IMR-90 (cell line): ENCODE measurements around the gene MDM1. TPM values are rescaled to one million over a fixed set of nuclear protein-coding genes. Genes with fewer than 3 reads are reported as not detected.
A peak's percentile ranks its signal among the peaks of the same experiment; 100 is the strongest.

Experiments used
- ATAC-seq: fragments of 200-7000 bp; cut with Tn5 transposase; 2 replicates; pipeline ENCODE4 v1.9.1; 2020; ENCODE audit warnings: low read depth, mild to moderate bottlenecking, moderate library complexity
- BruUV-seq: library from RNA; stranded (reverse); fragments of 400-500 nt; replicated peaks from 2 replicates; lab custom pipeline; 2021; lab: Mats Ljungman, UMichigan
- CTCF ChIA-PET: fragments of 300-600 bp; formaldehyde crosslinking; extraction: SDS; loops from one replicate; lab custom pipeline; 2021; ENCODE audit warnings: antibody characterized with exemption; lab: Yijun Ruan, JAX
- POLR2A ChIA-PET: fragments of 300-600 bp; sonication (Branson Sonifier 250); formaldehyde crosslinking; loops from one replicate; lab custom pipeline; 2022; ENCODE audit warnings: antibody characterized with exemption; ENCODE audit not compliant: unreplicated experiment; lab: Charles Lee
- DNase-seq: peaks from one replicate; pipeline ENCODE4 v3.0.0; 2013
- H2AFZ ChIP-seq: replicated peaks from 2 replicates; pipeline ENCODE3; 2013; ENCODE audit warnings: low read length, mild to moderate bottlenecking; ENCODE audit not compliant: poor library complexity
- H2AK5ac ChIP-seq: 2 replicates; pipeline ENCODE4 v1.6.1; 2013; ENCODE audit warnings: low read depth, low read length, inconsistent platforms
- H2AK9ac ChIP-seq: replicated peaks from 2 replicates; pipeline ENCODE3; 2013; ENCODE audit warnings: mild to moderate bottlenecking, low read depth, low read length, moderate library complexity; ENCODE audit not compliant: poor library complexity
- H2BK120ac ChIP-seq: 2 replicates; pipeline ENCODE4 v1.6.1; 2013; ENCODE audit warnings: low read depth, low read length, inconsistent platforms
- H2BK15ac ChIP-seq: 3 replicates; pipeline ENCODE4 v1.6.1; 2013; ENCODE audit warnings: low read depth, low read length, inconsistent platforms
- H2BK20ac ChIP-seq: 2 replicates; pipeline ENCODE4 v1.6.1; 2013; ENCODE audit warnings: low read depth, mild to moderate bottlenecking, inconsistent platforms, low read length, moderate library complexity
- H2BK5ac ChIP-seq: 2 replicates; pipeline ENCODE4 v1.6.1; 2013; ENCODE audit warnings: mild to moderate bottlenecking, low read depth, low read length, inconsistent platforms; ENCODE audit not compliant: poor library complexity, severe bottlenecking
- H3K14ac ChIP-seq: replicated peaks from 2 replicates; pipeline ENCODE4 v1.6.1; 2013; ENCODE audit warnings: low read depth, low read length, inconsistent platforms
- H3K18ac ChIP-seq: 2 replicates; pipeline ENCODE4 v1.6.1; 2013; ENCODE audit warnings: low read depth, low read length, control low read depth
- H3K23ac ChIP-seq: 2 replicates; pipeline ENCODE4 v1.6.1; 2013; ENCODE audit warnings: low read depth, low read length, inconsistent platforms
- H3K27ac ChIP-seq: 2 replicates; pipeline ENCODE4 v1.5.1; 2013; ENCODE audit warnings: mild to moderate bottlenecking, control low read depth, low read length; ENCODE audit not compliant: insufficient read depth
- H3K27me3 ChIP-seq: 2 replicates; pipeline ENCODE4 v1.6.1; 2013; ENCODE audit warnings: low read length; ENCODE audit not compliant: control insufficient read depth, insufficient read depth
- H3K36me3 ChIP-seq: 2 replicates; pipeline ENCODE4 v1.6.1; 2013; ENCODE audit warnings: low read length, mixed read lengths; ENCODE audit not compliant: control insufficient read depth, insufficient read depth
- H3K4ac ChIP-seq: 2 replicates; pipeline ENCODE4 v1.6.1; 2013; ENCODE audit warnings: low read depth, low read length, inconsistent platforms
- H3K4me1 ChIP-seq: 2 replicates; pipeline ENCODE4 v1.6.1; 2013; ENCODE audit warnings: low read length, mixed read lengths; ENCODE audit not compliant: control insufficient read depth, insufficient read depth
- H3K4me2 ChIP-seq: 2 replicates; pipeline ENCODE4 v1.6.1; 2013; ENCODE audit warnings: low read depth, mild to moderate bottlenecking, control low read depth, low read length, moderate library complexity
- H3K4me3 ChIP-seq: 2 replicates; pipeline ENCODE4 v1.5.1; 2013; ENCODE audit warnings: low read depth, mild to moderate bottlenecking, control low read depth, low read length, moderate library complexity; ENCODE audit not compliant: insufficient read depth
- H3K56ac ChIP-seq: 2 replicates; pipeline ENCODE4 v1.6.1; 2013; ENCODE audit warnings: low read length, inconsistent platforms; ENCODE audit not compliant: insufficient read depth; ENCODE audit errors: extremely low read depth
- H3K79me1 ChIP-seq, 2 experiments: 2 replicates each; pipeline ENCODE4 v1.6.1; 2013; ENCODE audit warnings: low read length in 2 of 2, inconsistent platforms in 1 of 2, low read depth in 1 of 2
- H3K9ac ChIP-seq: 2 replicates; pipeline ENCODE4 v1.6.1; 2013; ENCODE audit warnings: low read depth, low read length, control low read depth
- H3K9me1 ChIP-seq: 2 replicates; pipeline ENCODE4 v1.6.1; 2013; ENCODE audit warnings: low read length, inconsistent platforms; ENCODE audit not compliant: insufficient read depth
- H3K9me3 ChIP-seq: 2 replicates; pipeline ENCODE4 v1.6.1; 2013; ENCODE audit warnings: low read length; ENCODE audit not compliant: control insufficient read depth, insufficient read depth
- H4K20me1 ChIP-seq: 2 replicates; pipeline ENCODE4 v1.6.1; 2013; ENCODE audit warnings: low read length, inconsistent platforms; ENCODE audit not compliant: insufficient read depth
- H4K5ac ChIP-seq: 2 replicates; pipeline ENCODE4 v1.6.1; 2013; ENCODE audit warnings: mild to moderate bottlenecking, low read depth, low read length, control low read depth
- H4K8ac ChIP-seq, 2 experiments: 2 replicates each; pipeline ENCODE4 v1.6.1; 2013; ENCODE audit warnings: low read depth in 2 of 2, low read length in 2 of 2, control low read depth in 1 of 2, inconsistent platforms in 1 of 2
- H4K91ac ChIP-seq: 2 replicates; pipeline ENCODE4 v1.6.1; 2013; ENCODE audit warnings: low read depth, low read length, inconsistent platforms; ENCODE audit not compliant: insufficient read depth
- BHLHE40 ChIP-seq: fragments of 150-350 bp; IDR thresholded peaks from 2 replicates; pipeline ENCODE4 v1.6.1; 2016; ENCODE audit warnings: mild to moderate bottlenecking, low read depth, low read length
- CEBPB ChIP-seq: IDR thresholded peaks from 2 replicates; pipeline ENCODE4 v1.6.1; 2012; ENCODE audit warnings: low read depth, low read length, improper control_type of control experiment
- CTCF ChIP-seq: conservative IDR thresholded peaks from 2 replicates; pipeline ENCODE4 v1.5.1; 2012; ENCODE audit warnings: mild to moderate bottlenecking, low read depth, low read length, improper control_type of control experiment
- FOS ChIP-seq: fragments of 150-350 bp; IDR thresholded peaks from 2 replicates; pipeline ENCODE4 v1.6.1; 2016; ENCODE audit warnings: low read depth, low read length
- MAFK ChIP-seq: IDR thresholded peaks from 2 replicates; pipeline ENCODE4 v1.6.1; 2012; ENCODE audit warnings: low read depth, low read length, improper control_type of control experiment
- MAZ ChIP-seq: IDR thresholded peaks from 2 replicates; pipeline ENCODE4 v1.6.1; 2012; ENCODE audit warnings: low read depth, mild to moderate bottlenecking, low read length, improper control_type of control experiment, moderate library complexity, borderline replicate concordance
- MXI1 ChIP-seq: IDR thresholded peaks from 2 replicates; pipeline ENCODE4 v1.6.1; 2012; ENCODE audit warnings: low read depth, mild to moderate bottlenecking, low read length, moderate library complexity, borderline replicate concordance
- NFE2L2 ChIP-seq: fragments of 150-350 bp; IDR thresholded peaks from 2 replicates; pipeline ENCODE4 v1.6.1; 2016; ENCODE audit warnings: low read depth, mild to moderate bottlenecking, low read length
- RAD21 ChIP-seq: IDR thresholded peaks from 2 replicates; pipeline ENCODE4 v1.6.1; 2012; ENCODE audit warnings: low read length, improper control_type of control experiment
- RCOR1 ChIP-seq: IDR thresholded peaks from 2 replicates; pipeline ENCODE4 v1.6.1; 2012; ENCODE audit warnings: mild to moderate bottlenecking, low read length, improper control_type of control experiment; ENCODE audit not compliant: insufficient replicate concordance
- RFX5 ChIP-seq: IDR thresholded peaks from 2 replicates; pipeline ENCODE4 v1.8.0; 2012; ENCODE audit warnings: low read depth, mild to moderate bottlenecking, low read length, moderate library complexity
- SMC3 ChIP-seq: fragments of 150-350 bp; IDR thresholded peaks from 2 replicates; pipeline ENCODE4 v1.6.1; 2016; ENCODE audit warnings: low read depth, mild to moderate bottlenecking, antibody characterized with exemption, low read length, moderate library complexity
- USF2 ChIP-seq: fragments of 150-350 bp; IDR thresholded peaks from 2 replicates; pipeline ENCODE4 v1.6.1; 2017; ENCODE audit warnings: mild to moderate bottlenecking, antibody characterized with exemption, low read length, low read depth
- WGBS, 2 experiments: methylation state at CpG; one replicate each; pipeline versions ENCODE4 v1.1.5 to v1.1.7; 2013; ENCODE audit warnings: missing lambda C conversion rate in 2 of 2; ENCODE audit not compliant: insufficient read length in 1 of 2; ENCODE audit errors: extremely low coverage in 2 of 2; 5-methylcytosine and 5-hydroxymethylcytosine counted together
- dilution Hi-C: fragments of 300-500 bp; cut with HindIII; formaldehyde crosslinking; loops from one replicate; pipeline ENCODE4 v1.14.3; 2018; ENCODE audit warnings: low sequenced_read_pairs; ENCODE audit not compliant: unreplicated experiment
- in situ Hi-C: fragments of 300-500 bp; cut with MboI; formaldehyde crosslinking; loops from 3 replicates; pipeline ENCODE4 v1.14.3; 2019; ENCODE audit warnings: low sequenced_read_pairs, inconsistent platforms, mixed read lengths
- intact Hi-C: fragments of 100-400 bp; cut with micrococcal nuclease; formaldehyde crosslinking; loops from 2 replicates; pipeline ENCODE4 v1.10.0; 2022
- polyA plus RNA-seq, 3 experiments: library from polyadenylated mRNA; depleted of rRNA; stranded (reverse); fragments of >200 nt; gene quantifications; 2 replicates each; pipeline ENCODE4 v1.2.3, GENCODE V29; 2012; ENCODE audit warnings: low replicate concordance in 1 of 3
- total RNA-seq: library from RNA; depleted of rRNA; stranded (reverse); fragments of >200 nt; gene quantifications from 2 replicates; pipeline ENCODE4 v1.2.3, GENCODE V29; 2012

MDM1 gene
- total and polyA plus RNA-seq, 2 of the 4 experiments (the other 2 are of a cell fraction): 5.6 to 5.7 TPM

- 81 to 100% methylated on average over 3 to 4 of the region's 18 CpGs for WGBS, 2 experiments
- dilution Hi-C loops: no loop called here
- TF ChIP-seq RFX5 (no peak), SMC3 (no peak), FOS (no peak), MXI1 (no peak), MAZ (no peak), RAD21 (no peak), USF2 (no peak), CTCF (no peak), NFE2L2 (no peak), CEBPB (no peak), BHLHE40 (no peak), RCOR1 (no peak), MAFK (no peak)
These were observed 817 bp upstream of the MDM1 start for GRCh38 chr12:68332728-68333630.

More at GRCh38 chr12:68332728-68333630, 817 bp upstream of the MDM1 start:
- no TSS peak for BruUV-seq
- peak overlapping the region; percentile 69 for H4K91ac ChIP-seq
- peak overlapping the region; percentile 75 for H3K4me3 ChIP-seq
- peak overlapping the region; percentile 8; the same call in 1 of the 2 replicates for H2BK120ac ChIP-seq
- peak overlapping the region; percentile 84 for H2AFZ ChIP-seq
- peak overlapping the region; percentile 94 to 95 for H4K8ac ChIP-seq
- H3K27me3 ChIP-seq: no peaks in the 10 kb centered on the region; the same call in 1 of the 2 replicates
- H3K23ac ChIP-seq: no peak overlapping the region; the same call in 1 of the 2 replicates
- H3K4me1 ChIP-seq: peaks cover 2% of the 10 kb centered on the region; the same call in 1 of the 2 replicates
- CTCF ChIA-PET: interaction anchor here (1.6 kb wide), 1 partner anchor 110 kb away, joined by 4 read pairs; no protein-coding TSS in a partner anchor
- in situ Hi-C loops (no loop called here), intact Hi-C loops (loop anchor here (1.0 kb wide), 2 partner anchors 353 to 474 kb away; partner anchors contain the start of gene NUP107)
- H4K5ac ChIP-seq: peak overlapping the region; percentile 76
- no peaks in the 10 kb centered on the region for H3K36me3 ChIP-seq
- ATAC-seq (no peak), DNase-seq (no peak)
- H2AK9ac ChIP-seq: peak overlapping the region; percentile 5
- peak overlapping the region; percentile 82 for H3K4me2 ChIP-seq
- H2AK5ac ChIP-seq: no peak overlapping the region
- H3K9ac ChIP-seq: peak overlapping the region; percentile 71
- peak overlapping the region; percentile 62 for H3K4ac ChIP-seq
- peak overlapping the region; percentile 33 for H2BK5ac ChIP-seq
- H4K20me1 ChIP-seq: no peaks in the 10 kb centered on the region
- peak overlapping the region; percentile 62 for H3K27ac ChIP-seq
- H2BK15ac ChIP-seq: no peak overlapping the region
- peak overlapping the region; percentile 82 for H3K56ac ChIP-seq
- POLR2A ChIA-PET: no interaction called here
- no peak overlapping the region for H2BK20ac ChIP-seq
- H3K9me3 ChIP-seq: no peaks in the 10 kb centered on the region
- H3K9me1 ChIP-seq: no peaks in the 10 kb centered on the region
- peaks cover 7 to 13% of the 10 kb centered on the region in 2 experiments for H3K79me1 ChIP-seq
- H3K18ac ChIP-seq: peak overlapping the region; percentile 7; the same call in 1 of the 2 replicates
- peak overlapping the region; percentile 57; the same call in 1 of the 2 replicates for H3K14ac ChIP-seq
